H1 (cell line): ENCODE results near the gene PTPRJ. TPM values are rescaled to one million over a fixed set of nuclear protein-coding genes. Genes with fewer than 3 reads are reported as not detected.

Experiments
- CTCF ChIA-PET: fragments of 300-600 bp; sonication (Branson Sonifier 250); formaldehyde crosslinking; loops from one replicate; lab custom pipeline; 2021; ENCODE audit not compliant: partially characterized antibody; lab: Charles Lee
- POLR2A ChIA-PET: fragments of 300-600 bp; sonication (Branson Sonifier 250); formaldehyde crosslinking; loops from one replicate; lab custom pipeline; 2021; ENCODE audit warnings: inconsistent platforms; ENCODE audit not compliant: partially characterized antibody; lab: Charles Lee
- DNase-seq, 2 experiments: peaks; one replicate each; pipeline versions ENCODE4 v3.0.0 to v3.0.0-alpha.2; 2010 to 2022; ENCODE audit warnings: low spot score in 2 of 2, low read depth in 1 of 2, mixed read lengths in 1 of 2
- FAIRE-seq: peaks from 2 replicates; lab custom pipeline; 2011; peaks lifted over from hg19 to GRCh38; lab: Jason Lieb, UNC
- H2AFZ ChIP-seq: 2 replicates; pipeline ENCODE4 v1.8.1; 2012; ENCODE audit warnings: low read length, inconsistent platforms
- H2AK5ac ChIP-seq: 2 replicates; pipeline ENCODE4 v1.6.1; 2013; ENCODE audit warnings: low read depth, low read length
- H2BK120ac ChIP-seq: replicated peaks from 2 replicates; pipeline ENCODE3; 2013; ENCODE audit warnings: low read depth, low read length, inconsistent platforms
- H2BK12ac ChIP-seq: 2 replicates; pipeline ENCODE4 v1.6.1; 2013; ENCODE audit warnings: low read depth, low read length
- H2BK15ac ChIP-seq: 2 replicates; pipeline ENCODE4 v1.6.1; 2013; ENCODE audit warnings: low read length
- H2BK20ac ChIP-seq: 2 replicates; pipeline ENCODE4 v1.6.1; 2013; ENCODE audit warnings: low read length
- H2BK5ac ChIP-seq: 2 replicates; pipeline ENCODE4 v1.6.1; 2013; ENCODE audit warnings: low read depth, low read length
- H3K14ac ChIP-seq: 2 replicates; pipeline ENCODE4 v1.6.1; 2013; ENCODE audit warnings: inconsistent platforms; ENCODE audit not compliant: insufficient read length
- H3K18ac ChIP-seq: 2 replicates; pipeline ENCODE4 v1.6.1; 2013; ENCODE audit warnings: low read length; ENCODE audit errors: extremely low read depth
- H3K23ac ChIP-seq: 2 replicates; pipeline ENCODE4 v1.6.1; 2013; ENCODE audit warnings: inconsistent platforms; ENCODE audit not compliant: insufficient read length
- H3K23me2 ChIP-seq: 2 replicates; pipeline ENCODE4 v1.6.1; 2013; ENCODE audit warnings: low read depth, low read length
- H3K27ac ChIP-seq: 2 replicates; pipeline ENCODE4 v1.6.1; 2011; ENCODE audit warnings: low read depth, low read length, inconsistent platforms
- H3K27me3 ChIP-seq, 4 experiments: replicated peaks in 1 of 4; 1 replicate in 1 of 4; 2 replicates in 3 of 4; pipeline versions ENCODE4 v1.6.1 to v1.8.1; 2011 to 2013; ENCODE audit warnings: low read length in 3 of 4, mild to moderate bottlenecking in 3 of 4, inconsistent platforms in 2 of 4, mixed read lengths in 2 of 4, moderate library complexity in 1 of 4; ENCODE audit not compliant: control insufficient read depth in 3 of 4, insufficient read depth in 3 of 4; ENCODE audit errors: extremely low read depth in 1 of 4
- H3K36me3 ChIP-seq, 4 experiments: 2 replicates each; pipeline versions ENCODE4 v1.6.1 to v1.8.1; 2011 to 2013; ENCODE audit warnings: mild to moderate bottlenecking in 4 of 4, low read length in 3 of 4, moderate library complexity in 2 of 4, control low read depth in 1 of 4, inconsistent platforms in 1 of 4; ENCODE audit not compliant: insufficient read depth in 4 of 4, control insufficient read depth in 2 of 4
- H3K4ac ChIP-seq: replicated peaks from 2 replicates; pipeline ENCODE3; 2013; ENCODE audit warnings: low read length, low read depth, mixed read lengths, inconsistent platforms; ENCODE audit not compliant: insufficient read length
- H3K4me1 ChIP-seq, 4 experiments: replicated peaks in 1 of 4; 1 replicate in 1 of 4; 2 replicates in 3 of 4; pipeline versions ENCODE4 v1.6.1 to v1.8.1; 2011 to 2013; ENCODE audit warnings: low read length in 3 of 4, inconsistent platforms in 2 of 4, mixed read lengths in 1 of 4; ENCODE audit not compliant: insufficient read depth in 4 of 4, control insufficient read depth in 3 of 4
- H3K4me2 ChIP-seq, 2 experiments: 2 replicates each; pipeline versions ENCODE4 v1.6.1 to v1.8.1; 2011 to 2013; ENCODE audit warnings: low read depth in 2 of 2, low read length in 2 of 2, control low read depth in 1 of 2, inconsistent platforms in 1 of 2, mild to moderate bottlenecking in 1 of 2; ENCODE audit not compliant: insufficient read depth in 1 of 2
- H3K4me3 ChIP-seq, 4 experiments: fragments of 200-600, 300-600 bp in 1 of 4; sonication (generic), shearing (Covaris generic), sonication (Bioruptor Twin) in 1 of 4; 2 replicates each; pipeline versions ENCODE4 v1.5.1 to v1.8.1; 2011 to 2016; ENCODE audit warnings: low read length in 4 of 4, low read depth in 3 of 4, control low read depth in 2 of 4, inconsistent platforms in 2 of 4, mild to moderate bottlenecking in 2 of 4, mixed read lengths in 1 of 4, moderate library complexity in 1 of 4; ENCODE audit not compliant: insufficient read depth in 2 of 4; ENCODE audit errors: extremely low read depth in 1 of 4
- H3K56ac ChIP-seq: replicated peaks from 2 replicates; pipeline ENCODE3; 2013; ENCODE audit warnings: low read depth, mild to moderate bottlenecking, mixed read lengths, low read length, inconsistent platforms; ENCODE audit not compliant: insufficient read length
- H3K79me1 ChIP-seq: 2 replicates; pipeline ENCODE4 v1.6.1; 2013; ENCODE audit warnings: low read depth, low read length, control low read depth
- H3K79me2 ChIP-seq, 2 experiments: 2 replicates each; pipeline versions ENCODE4 v1.6.1 to v1.8.1; 2012 to 2013; ENCODE audit warnings: low read length in 2 of 2, mild to moderate bottlenecking in 2 of 2, inconsistent platforms in 1 of 2; ENCODE audit not compliant: insufficient read depth in 2 of 2, control insufficient read depth in 1 of 2
- H3K9ac ChIP-seq, 4 experiments: replicated peaks in 1 of 4; 1 replicate in 1 of 4; 2 replicates in 3 of 4; pipeline versions ENCODE4 v1.6.1 to v1.8.1; 2011 to 2013; ENCODE audit warnings: low read depth in 3 of 4, low read length in 3 of 4, control low read depth in 2 of 4, mild to moderate bottlenecking in 2 of 4, moderate library complexity in 2 of 4, inconsistent platforms in 1 of 4; ENCODE audit errors: extremely low read depth in 1 of 4
- H3K9me3 ChIP-seq, 2 experiments: 2 replicates each; pipeline versions ENCODE4 v1.6.1 to v1.8.1; 2012 to 2013; ENCODE audit warnings: mild to moderate bottlenecking in 2 of 2, moderate library complexity in 2 of 2, control low read depth in 1 of 2, inconsistent platforms in 1 of 2, low read depth in 1 of 2, low read length in 1 of 2, mixed read lengths in 1 of 2; ENCODE audit not compliant: insufficient read depth in 2 of 2
- H4K20me1 ChIP-seq, 2 experiments: replicated peaks in 1 of 2; 2 replicates each; pipeline versions ENCODE3 to v1.8.1; 2011 to 2013; ENCODE audit warnings: inconsistent platforms in 2 of 2, low read length in 2 of 2, mild to moderate bottlenecking in 1 of 2; ENCODE audit not compliant: insufficient read depth in 2 of 2, control insufficient read depth in 1 of 2
- H4K5ac ChIP-seq: 2 replicates; pipeline ENCODE4 v1.6.1; 2013; ENCODE audit warnings: low read length, low read depth, mixed read lengths, inconsistent platforms; ENCODE audit not compliant: insufficient read length
- H4K8ac ChIP-seq: 2 replicates; pipeline ENCODE4 v1.8.0; 2013; ENCODE audit warnings: mild to moderate bottlenecking, moderate library complexity, low read length, inconsistent platforms; ENCODE audit not compliant: insufficient read depth; ENCODE audit errors: extremely low read depth
- H4K91ac ChIP-seq: replicated peaks from 2 replicates; pipeline ENCODE3; 2013; ENCODE audit warnings: low read length, mixed read lengths, inconsistent platforms; ENCODE audit not compliant: insufficient read length
- ATF2 ChIP-seq: IDR thresholded peaks from 2 replicates; pipeline ENCODE4 v1.6.1; 2012; ENCODE audit warnings: low read length, inconsistent platforms
- HDAC6 ChIP-seq: IDR thresholded peaks from one replicate; pipeline ENCODE4 v1.7.1; 2012; ENCODE audit warnings: low read depth, mild to moderate bottlenecking, inconsistent platforms, low read length, moderate library complexity
- JUN ChIP-seq: IDR thresholded peaks from 2 replicates; pipeline ENCODE4 v1.6.1; 2011; ENCODE audit warnings: low read depth, mild to moderate bottlenecking, improper control_type of control experiment, low read length
- NANOG ChIP-seq: IDR thresholded peaks from 2 replicates; pipeline ENCODE4 v1.6.1; 2011; ENCODE audit warnings: low read length, low read depth, mild to moderate bottlenecking, inconsistent platforms; ENCODE audit not compliant: insufficient read depth, poor library complexity, severe bottlenecking
- PHF8 ChIP-seq: fragments of 200-600 bp; sonication (generic); conservative IDR thresholded peaks from 2 replicates; pipeline ENCODE4 v1.7.1; 2012; ENCODE audit warnings: low read depth, mild to moderate bottlenecking, inconsistent platforms, low read length, moderate library complexity
- POLR2AphosphoS5 ChIP-seq: IDR thresholded peaks from 2 replicates; pipeline ENCODE4 v1.6.1; 2011; ENCODE audit warnings: low read depth, low read length
- POU5F1 ChIP-seq: IDR thresholded peaks from 2 replicates; pipeline ENCODE4 v1.6.1; 2011; ENCODE audit warnings: low read depth, mild to moderate bottlenecking, low read length, moderate library complexity
- RNF2 ChIP-seq: fragments of 200-900, 300-1000 bp; sonication (generic); IDR thresholded peaks from 2 replicates; pipeline ENCODE4 v1.7.1; 2016; ENCODE audit warnings: borderline replicate concordance, low read depth, mild to moderate bottlenecking, antibody characterized with exemption, low read length; ENCODE audit not compliant: poor library complexity, severe bottlenecking; ENCODE audit errors: missing control alignments
- RXRA ChIP-seq: IDR thresholded peaks from 2 replicates; pipeline ENCODE4 v1.6.1; 2011; ENCODE audit warnings: low read depth, mild to moderate bottlenecking, low read length, moderate library complexity; ENCODE audit not compliant: insufficient read depth
- SP1 ChIP-seq: IDR thresholded peaks from 2 replicates; pipeline ENCODE4 v1.6.1; 2011; ENCODE audit warnings: low read depth, low read length
- ZNF274 ChIP-seq: IDR thresholded peaks from 2 replicates; pipeline ENCODE4 v1.7.0; 2012; ENCODE audit warnings: low read length, borderline replicate concordance; ENCODE audit errors: extremely low read depth
- WGBS, 2 experiments: shearing (Covaris generic) in 1 of 2; methylation state at CpG; one replicate each; pipeline versions ENCODE4 v1.1.6 to v1.1.7; 2013 to 2015; ENCODE audit warnings: low lambda C conversion rate in 2 of 2, mixed read lengths in 2 of 2, inconsistent platforms in 1 of 2, low coverage in 1 of 2, missing lambda C conversion rate in 1 of 2; ENCODE audit not compliant: insufficient replicate concordance in 2 of 2, insufficient coverage in 1 of 2, insufficient read length in 1 of 2; ENCODE audit errors: extremely low coverage in 1 of 2, missing lambda C conversion rate in 1 of 2; 5-methylcytosine and 5-hydroxymethylcytosine counted together
- polyA plus RNA-seq, 7 experiments: library from polyadenylated mRNA; depleted of rRNA in 3 of 7; stranded (reverse) in 5 of 7; unstranded in 2 of 7; fragments of >200 nt in 5 of 7; fragments of 200-250 nt in 2 of 7; gene quantifications; 1 replicate in 5 of 7; 2 replicates in 1 of 7; 4 replicates in 1 of 7; pipeline versions ENCODE4 v1.2.1 to v1.2.3, GENCODE V29; 2011 to 2013; ENCODE audit warnings: missing spikeins in 2 of 7, mixed read lengths in 2 of 7
- total RNA-seq: library from RNA; stranded (reverse); fragmentation: NEBNext Ultra II Directional; extraction: Animal tissue kit (Norgen Biotek cat#: 25700); gene quantifications from 2 replicates; pipeline ENCODE4 v1.2.1, GENCODE V29; 2021

The PTPRJ gene
- total and polyA plus RNA-seq, 2 of the 8 experiments (the other 6 are each of a cell fraction or from before 2014, with no cell fraction given) = 4.4 to 22.6 TPM

GRCh38 chr11:48014917-48015316, 34.6 kb downstream of the PTPRJ start:
- DNase-seq = no peak
- Histone ChIP-seq H4K5ac (no peak overlapping the region), H3K23me2 (no peaks in the 10 kb centered on the region; the same call in 1 of the 2 replicates), H3K4me2 (no peak overlapping the region), H3K56ac (no peak overlapping the region), H3K4me3 (no peak overlapping the region), H3K23ac (no peak overlapping the region), H3K18ac (no peak overlapping the region), H2BK120ac (no peak overlapping the region), H3K79me1 (peaks cover 5% of the 10 kb centered on the region; the same call in 1 of the 2 replicates), H3K4ac (no peak overlapping the region), H2AK5ac (no peak overlapping the region), H2BK12ac (no peak overlapping the region), H2AFZ (no peak overlapping the region), H3K9me3 (no peaks in the 10 kb centered on the region), H3K27ac (no peak overlapping the region), H3K4me1 (peaks cover 7 to 17% (median 13%) of the 10 kb centered on the region in 4 experiments), H2BK20ac (no peak overlapping the region), H4K91ac (no peak overlapping the region), H3K14ac (no peak overlapping the region), H2BK5ac (no peak overlapping the region), H3K9ac (no peak overlapping the region), H3K27me3 (no peaks in the 10 kb centered on the region; a peak in 2 of 7 replicates), H2BK15ac (no peak overlapping the region), H3K79me2 (peaks cover 0 to 21% of the 10 kb centered on the region in 2 experiments; a peak in 2 of 4 replicates), H4K20me1 (peaks cover 3 to 5% of the 10 kb centered on the region in 2 experiments), H4K8ac (no peak overlapping the region), H3K36me3 (no peaks in the 10 kb centered on the region)
- POLR2A ChIA-PET = interaction anchor here (0.6 to 0.8 kb wide), 2 partner anchors 9 to 13 kb away, joined by 3 read pairs; no protein-coding TSS in a partner anchor
- whole genome bisulfite sequencing, 2 experiments = 86% methylated on average over 8 of the region's 8 CpGs; no CpG with 5 or more reads in 1 of the 2 experiments
- CTCF ChIA-PET = interaction anchor here (1.3 kb wide), 1 partner anchor 39 kb away, joined by 3 read pairs; no protein-coding TSS in a partner anchor
- no peak for FAIRE-seq
- TF ChIP-seq ATF2 (no peak), RNF2 (no peak), PHF8 (no peak), JUN (no peak), NANOG (no peak), POU5F1 (no peak), HDAC6 (no peak), ZNF274 (no peak), SP1 (no peak), RXRA (no peak), POLR2AphosphoS5 (no peak)
